HG03097 (cell line): ENCODE measurements around the gene KCNE3.
A peak's percentile ranks its signal among the peaks of the same experiment; 100 is the strongest.

Source experiments
- ATAC-seq: cut with Tn5 transposase; IDR thresholded peaks from one replicate; pipeline ENCODE4 v1.9.1; 2021; ENCODE audit not compliant: unreplicated experiment, low FRiP score

Gene KCNE3, protein sequence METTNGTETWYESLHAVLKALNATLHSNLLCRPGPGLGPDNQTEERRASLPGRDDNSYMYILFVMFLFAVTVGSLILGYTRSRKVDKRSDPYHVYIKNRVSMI

DNA sequence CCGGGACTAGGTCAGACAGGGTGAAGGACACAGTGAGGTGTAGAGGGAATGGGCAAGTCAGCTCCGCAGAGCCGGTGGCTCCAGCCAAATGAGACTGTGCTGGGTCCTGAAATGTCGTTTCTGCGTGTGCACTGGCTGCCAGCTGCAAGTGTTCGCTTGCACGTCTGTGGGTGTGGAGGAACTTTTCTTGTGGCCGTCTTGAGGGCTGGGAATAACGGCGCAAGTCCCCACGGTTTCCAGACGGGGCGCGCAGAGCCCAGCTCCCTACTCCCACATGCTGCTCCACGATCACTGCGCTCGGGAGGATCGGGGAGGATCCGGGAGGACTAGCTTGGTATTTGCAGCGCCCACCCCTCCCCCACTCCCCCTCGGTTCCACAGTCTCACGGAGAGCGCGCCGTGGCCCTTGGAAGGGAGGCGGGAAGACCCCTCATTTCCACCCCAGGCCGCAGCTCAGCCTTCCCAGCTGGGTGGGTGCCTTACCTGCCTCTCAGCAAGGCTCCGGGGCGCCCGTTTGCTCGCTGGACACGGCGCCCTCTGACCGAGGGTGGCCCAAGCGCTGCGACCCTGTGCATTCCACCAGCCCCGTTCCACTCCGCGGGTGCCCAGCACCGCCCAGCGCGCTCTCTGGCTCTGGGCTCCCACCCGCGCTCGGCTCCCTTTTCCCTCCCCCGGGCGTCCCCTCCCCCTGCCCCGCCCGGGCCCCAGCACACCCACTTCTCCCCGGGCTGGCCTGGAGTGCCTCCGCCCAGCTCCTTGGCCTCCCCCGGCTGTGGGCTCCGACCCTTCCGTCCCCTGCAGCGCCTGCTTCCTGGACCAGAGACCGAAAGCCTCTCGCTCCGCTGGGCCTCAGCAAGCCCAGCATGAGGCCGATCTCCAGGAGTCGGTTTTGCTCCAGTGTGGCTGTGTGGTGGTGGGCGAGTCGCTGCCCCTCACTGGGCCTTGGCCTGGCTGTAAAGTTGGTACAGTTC, at the start of gene KCNE3:
TSS of gene KCNE3 (minus strand) at position 634 of the 970 bp plus-strand sequence. CDS start 9,986 bp downstream, outside the sequence.
- ATAC-seq, result no peak

DNA sequence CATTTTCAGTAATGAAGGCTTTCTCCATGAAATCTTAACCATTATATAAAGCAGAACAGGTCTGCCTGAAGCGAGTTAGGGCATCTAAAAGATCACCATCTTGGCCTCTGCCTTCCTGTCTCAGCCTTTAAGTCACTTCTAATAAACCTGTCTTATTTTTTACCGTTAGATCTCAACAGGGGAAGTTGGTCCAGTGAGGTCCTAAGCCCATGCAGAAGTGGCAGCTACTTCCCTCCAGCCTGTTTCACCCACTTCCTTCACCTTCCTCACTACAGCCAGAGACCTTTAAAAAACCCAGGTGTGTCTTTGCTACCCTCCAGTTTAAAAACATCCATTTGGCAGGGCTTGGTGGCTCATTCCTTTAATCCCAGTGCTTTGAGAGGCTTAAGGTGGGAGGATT, 40.2 kb upstream of the KCNE3 start:
- no peak for ATAC-seq

DNA sequence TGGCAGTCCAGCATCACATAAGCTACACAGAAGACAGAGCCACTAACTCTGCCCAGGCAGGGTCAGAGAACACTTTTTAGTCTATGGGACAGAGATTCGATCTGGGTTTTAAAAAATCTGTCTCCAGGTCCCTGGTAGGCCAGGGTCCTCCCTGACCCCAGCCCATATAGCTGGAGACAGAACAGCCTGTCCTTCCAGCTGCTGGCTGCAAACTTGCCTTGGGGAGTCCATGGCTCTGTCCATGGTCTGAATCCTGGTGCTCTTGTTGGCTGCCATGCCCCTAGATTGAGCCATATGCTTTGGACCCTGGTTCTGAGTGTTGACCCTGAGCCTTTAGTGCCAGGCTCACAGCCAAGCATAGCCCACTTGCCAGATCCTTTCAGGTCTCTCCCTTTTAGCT, 39.5 kb upstream of the KCNE3 start:
- no peak for ATAC-seq

DNA sequence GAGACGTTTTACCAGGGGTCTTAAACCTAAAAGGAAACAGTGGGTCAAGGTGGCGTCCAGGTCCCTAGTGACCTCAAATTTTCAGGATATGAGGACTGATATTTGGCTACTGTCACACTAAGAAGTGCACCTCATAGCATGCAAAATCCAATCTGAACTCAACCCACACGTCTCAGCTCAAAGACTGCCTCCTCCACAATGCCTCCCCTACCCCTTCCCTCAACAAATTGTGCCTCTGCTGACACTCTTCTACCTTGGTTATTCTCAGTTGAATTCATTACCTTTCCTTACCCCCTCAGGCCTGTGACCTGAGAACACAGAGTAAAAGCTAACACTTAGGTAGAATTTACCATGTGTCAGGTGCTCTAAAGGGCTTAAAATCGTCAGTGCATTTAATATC, 38.6 kb upstream of the KCNE3 start:
- ATAC-seq, result no peak

DNA sequence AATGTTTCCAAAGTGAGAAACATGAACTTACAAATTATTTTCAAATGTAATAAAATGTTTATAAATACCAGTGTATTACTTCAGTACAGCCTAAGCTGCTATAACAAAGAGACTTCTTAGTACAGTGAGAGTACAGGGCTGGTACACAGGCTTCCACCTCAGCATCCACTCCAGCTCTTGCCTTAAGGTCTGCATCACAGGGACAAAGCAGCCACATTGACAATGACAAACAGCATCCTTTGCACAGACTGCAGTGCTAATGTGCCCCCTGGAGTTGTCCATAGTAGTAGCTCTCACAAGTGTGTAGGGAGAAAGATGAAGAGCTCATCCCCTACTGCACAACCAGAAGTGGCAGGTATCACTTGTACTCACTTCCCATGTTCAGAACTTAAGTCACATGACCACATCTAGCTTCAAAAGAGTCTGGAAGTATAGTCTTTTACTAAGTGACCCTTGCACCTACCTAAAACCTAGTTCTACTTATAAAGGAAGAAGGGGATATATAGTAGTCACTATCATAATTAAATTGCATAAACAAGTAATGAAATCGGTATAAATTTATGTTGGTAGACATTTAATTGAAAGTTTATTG, 36.8 kb upstream of the KCNE3 start:
- no peak for ATAC-seq

DNA sequence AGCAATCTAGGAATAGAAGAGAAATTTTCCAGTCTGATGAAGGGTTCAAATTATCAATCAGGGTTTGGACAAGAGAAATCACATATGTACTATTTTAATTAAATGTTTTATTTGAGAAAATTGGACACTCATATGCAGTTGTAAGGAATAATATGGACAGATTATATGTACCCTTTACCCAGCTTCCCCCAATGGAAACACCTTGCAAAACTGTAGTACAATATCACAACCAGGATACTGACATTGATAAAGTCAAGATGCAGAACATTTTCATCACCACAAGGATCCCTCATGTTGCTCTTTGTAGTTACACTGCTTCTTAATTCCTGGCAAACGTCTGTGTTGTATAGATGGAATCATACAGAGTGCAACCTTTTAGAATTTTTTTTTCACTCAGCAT, 27.6 kb upstream of the KCNE3 start:
- no peak for ATAC-seq

DNA sequence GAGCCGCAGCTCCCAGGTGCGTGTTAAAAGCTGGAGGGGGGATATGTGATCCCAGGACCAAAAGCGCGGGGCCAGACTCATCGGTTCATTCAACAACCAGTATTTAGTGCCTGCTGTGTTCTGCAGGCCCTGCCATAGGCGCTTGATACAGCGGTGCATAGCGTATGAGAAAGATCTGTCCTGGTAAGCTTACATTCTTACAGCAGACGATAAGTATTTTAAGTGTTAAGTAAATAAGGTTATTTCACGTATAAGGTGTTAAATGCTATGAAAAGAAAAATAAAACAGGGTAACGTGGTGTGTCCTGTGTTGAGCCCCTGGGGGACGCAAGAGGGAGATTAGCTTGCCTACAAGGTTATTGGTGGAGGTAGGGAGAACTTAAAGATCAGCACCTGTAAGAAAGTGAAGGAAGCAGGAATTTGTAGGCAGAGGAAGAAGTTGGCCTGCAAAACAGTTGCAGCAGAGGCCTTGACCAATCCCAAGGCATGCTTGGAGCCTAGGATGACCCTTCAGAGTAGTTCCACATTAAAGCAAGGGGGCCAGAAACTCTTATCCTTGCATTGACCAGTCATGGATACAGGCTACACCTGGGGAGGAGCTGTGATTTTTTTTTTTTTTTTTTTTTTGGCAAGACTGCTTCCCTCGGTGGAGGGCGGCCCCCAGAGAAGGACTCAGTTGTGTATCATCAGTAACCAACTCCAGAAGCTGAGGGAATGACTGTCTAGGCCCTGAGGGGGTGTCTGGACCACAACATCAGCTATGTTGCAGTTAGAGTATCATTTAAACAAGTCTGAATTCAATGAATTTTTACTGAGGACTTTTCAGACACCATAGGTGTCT, 26.7 kb upstream of the KCNE3 start:
- ATAC-seq, result no peak

DNA sequence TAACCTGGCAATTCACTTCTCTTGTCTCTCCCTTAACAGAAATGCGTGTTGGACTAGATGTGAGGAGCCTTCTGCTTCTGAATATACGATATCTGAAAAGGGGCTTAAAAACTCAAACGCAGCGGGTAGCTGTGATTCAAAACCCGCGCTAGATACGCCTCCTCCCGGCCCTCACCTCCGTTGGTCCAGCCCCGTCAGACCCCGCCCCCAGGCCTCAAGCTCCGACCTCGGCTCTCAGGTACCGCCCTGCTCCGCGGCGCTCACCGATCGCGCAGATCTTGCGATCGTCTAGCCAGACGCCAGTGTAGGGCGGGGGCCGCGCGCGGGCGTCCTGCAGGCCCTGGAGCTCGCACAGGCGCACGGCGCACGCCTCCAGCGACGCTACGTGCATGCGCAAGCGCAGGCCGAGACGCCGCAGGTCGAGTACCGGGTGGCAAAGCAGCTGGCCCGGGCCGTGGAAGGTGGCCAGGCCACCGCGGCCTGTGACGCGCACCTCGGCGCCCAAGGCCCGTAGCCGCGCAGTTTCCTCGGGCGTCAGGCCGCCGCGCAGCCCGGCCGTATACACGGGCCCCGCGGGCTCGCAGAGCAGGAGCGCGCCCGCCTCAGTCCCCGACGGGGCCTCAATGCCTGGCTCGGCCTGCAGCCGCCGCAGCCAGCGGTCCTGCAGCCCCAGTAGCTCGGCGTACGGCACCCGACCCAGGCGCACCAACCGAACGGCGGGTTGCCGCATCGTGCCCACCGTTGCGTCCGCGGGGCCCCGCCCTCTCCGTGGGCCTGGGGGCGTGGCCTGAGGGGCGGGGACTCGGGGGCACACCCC, 25.8 kb upstream of the KCNE3 start, which contains the start of gene LIPT2:
TSS of gene LIPT2 (minus strand) at position 751 of the 817 bp plus-strand sequence. CDS start at position 730, 21 bp downstream.
- peak; percentile 98 for ATAC-seq

DNA sequence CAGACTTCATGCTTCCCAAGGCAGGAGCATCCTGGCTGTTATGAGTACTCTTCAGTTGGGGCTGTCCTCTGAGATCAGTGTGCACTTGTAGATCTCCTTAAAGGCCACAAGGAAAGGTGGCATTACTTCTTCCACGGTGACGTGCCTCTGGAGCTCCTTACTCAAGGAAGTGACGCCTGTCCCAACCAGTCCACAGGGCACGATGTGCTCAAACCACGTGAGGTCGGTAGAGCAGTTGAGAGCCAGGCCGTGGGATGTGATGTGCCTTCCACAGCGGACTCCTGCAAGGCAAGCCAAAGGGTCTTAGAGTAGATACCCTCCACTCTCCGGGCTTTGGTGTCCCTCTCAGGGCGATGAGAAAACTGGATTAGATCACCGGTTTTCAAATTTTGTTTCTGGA, 24.7 kb upstream of the KCNE3 start:
- ATAC-seq, result no peak

DNA sequence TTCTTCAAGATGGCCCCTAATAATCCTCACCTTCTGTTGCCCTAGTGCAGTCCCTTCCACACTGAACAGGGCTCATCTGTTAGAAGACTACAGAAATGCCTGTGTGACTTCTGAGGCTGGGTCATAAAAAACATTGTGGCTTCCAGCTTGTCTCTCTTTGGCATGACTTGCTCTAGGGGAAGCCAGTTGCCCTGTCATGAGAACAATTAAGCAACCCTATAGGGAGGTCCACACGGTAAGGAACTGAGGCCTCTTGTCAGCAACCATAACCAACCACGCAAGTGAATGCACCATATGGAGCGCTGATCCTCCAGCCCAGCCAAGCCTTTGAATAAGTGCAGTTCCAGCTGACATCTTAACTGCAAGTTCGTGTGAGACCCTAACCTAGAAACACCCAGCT, 23.6 kb upstream of the KCNE3 start:
- no peak for ATAC-seq

DNA sequence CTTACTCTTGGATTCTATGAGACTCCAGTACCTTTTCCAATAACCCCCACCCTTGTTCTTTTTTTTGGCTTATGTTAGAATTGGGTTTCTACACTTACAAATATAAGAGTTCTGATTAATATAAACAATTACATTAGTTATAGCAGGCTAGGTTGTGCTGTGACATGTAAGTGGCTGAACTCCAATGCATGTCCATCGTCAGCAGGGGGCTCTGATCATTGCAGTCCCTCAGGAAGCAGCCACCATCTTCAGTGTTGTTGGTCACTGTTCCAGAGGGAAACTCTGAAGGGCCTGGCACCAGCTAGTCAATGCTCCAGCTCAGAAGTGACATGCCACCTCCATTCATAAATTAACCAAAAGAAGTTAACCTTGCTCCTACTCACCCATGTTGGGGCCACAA, 20.5 kb upstream of the KCNE3 start:
- no peak for ATAC-seq

DNA sequence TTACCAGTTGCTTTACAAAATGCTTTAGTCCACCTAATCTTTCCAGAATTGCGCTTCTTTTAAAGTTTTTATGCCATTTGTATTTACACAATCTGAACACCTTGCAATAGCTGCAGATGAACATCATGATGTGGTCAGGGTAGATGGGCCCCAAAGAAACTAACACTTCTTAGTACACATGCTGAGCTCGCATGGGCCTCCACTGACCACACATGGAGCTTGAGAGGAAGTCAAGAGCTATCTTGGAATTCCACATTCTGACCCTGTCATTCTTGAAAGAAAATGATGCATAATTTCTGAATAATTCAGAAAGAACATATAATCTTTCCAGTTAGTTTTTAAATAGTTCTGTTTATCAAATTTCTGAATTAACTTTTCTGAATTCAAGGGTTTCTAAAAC, 18.5 kb upstream of the KCNE3 start:
- ATAC-seq, result no peak

DNA sequence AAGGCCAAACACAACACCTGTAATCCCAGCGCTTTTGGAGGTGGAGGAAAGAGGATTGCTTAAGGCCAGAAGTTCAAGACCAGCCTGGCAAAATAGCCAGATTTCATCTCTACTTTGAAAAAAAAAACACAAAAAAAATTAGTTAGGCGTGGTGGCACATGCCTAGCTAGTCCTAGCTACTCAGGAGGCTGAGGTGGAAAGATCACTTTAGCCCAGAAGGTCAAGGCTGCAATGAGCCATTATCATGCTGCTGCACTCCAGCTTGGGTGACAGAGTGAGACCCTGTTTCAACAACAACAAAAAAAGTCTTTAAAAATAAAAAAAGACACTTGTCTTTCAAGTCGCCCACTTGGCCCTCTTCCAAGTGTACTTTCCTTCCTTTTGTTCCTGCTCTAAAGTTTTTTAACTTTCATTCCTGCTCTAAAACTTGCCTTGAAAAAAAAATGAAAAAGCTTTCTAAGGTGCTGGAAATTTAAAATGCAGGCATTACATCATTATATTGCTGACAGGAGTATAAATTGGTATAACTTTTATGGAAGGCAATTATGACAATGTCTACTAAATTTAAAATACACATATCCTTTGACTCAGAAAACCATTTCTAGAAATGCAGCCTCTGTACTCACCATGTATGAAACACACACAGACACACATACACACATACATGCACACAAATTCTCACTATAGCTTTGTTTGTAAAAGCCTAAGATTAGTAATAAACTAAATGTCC, 13.5 kb upstream of the KCNE3 start:
- no peak for ATAC-seq

DNA sequence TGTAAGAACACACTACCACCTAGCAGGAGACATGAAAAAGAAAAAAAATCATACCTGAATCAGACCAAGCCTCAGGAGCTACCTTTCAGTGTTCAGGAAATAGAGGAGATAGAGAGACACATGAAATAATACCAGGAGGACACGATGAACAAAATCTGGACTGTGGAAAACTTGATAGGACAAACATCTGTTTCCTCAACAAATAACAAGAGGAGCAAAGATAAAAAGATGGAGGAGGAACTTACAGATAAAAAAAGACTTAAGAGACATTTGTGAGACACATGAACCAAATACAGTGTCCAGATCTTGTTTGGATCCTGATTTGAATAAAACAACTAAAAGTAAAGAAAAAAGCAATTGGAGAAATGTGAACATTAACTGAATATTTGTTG, 12.4 kb upstream of the KCNE3 start:
- no peak for ATAC-seq

DNA sequence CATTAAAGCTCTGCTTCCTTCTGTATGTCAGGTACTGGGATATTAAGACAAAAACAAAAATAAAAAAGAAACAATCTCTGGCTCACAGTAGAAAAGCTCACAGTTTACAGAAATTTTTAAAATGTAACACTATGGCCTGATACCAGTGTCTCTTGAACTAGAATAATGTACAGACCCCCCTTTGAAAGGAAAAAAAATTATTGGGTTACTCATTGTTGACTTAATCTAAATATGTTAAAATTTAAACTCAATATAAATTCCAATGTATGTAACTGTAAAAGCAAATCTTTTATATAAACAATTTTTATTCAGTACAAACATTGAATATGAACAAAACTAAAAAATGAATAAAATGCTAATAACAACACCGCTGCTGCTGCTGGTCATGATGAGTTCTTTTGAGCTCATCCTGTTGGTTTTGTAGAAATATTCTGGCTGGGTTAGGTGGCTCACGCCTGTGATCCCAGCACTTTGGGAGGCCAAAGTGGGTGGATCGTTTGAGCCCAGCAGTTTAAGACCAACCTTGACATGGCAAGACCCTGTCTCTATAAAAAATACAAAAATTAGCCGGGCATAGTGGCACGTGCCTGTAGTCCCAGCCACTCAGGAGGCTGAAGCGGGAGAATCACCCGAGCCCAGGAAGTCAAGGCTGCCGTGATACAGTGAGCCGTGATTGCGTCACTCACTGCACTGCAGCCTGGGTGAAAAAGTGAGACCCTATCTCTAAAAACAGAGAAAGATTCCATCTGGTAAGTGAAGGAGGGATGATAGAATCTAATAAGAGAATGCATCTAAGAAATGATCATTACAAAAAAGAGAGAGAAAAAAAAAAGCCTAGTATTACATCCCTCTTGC, 11.8 kb upstream of the KCNE3 start:
- no peak for ATAC-seq

DNA sequence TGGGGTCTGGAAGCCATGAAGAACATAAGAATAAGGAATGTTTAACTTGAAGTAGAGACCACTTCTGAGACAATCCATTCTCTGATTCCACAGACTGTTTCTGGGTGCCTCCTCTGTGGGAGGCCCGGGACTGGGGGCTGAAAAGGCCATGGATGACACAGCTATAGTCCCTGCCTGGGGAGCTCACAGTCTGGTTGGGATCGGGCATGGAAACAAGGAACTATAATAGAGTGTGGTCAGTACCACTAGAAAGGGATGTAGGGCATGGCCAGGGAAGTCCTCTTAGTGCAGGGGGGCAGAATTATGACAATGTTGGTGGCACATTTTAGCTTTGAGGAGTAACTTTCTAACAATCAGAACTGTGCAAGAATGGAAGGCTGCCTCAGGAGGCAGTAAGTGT, 9.2 kb upstream of the KCNE3 start:
- no peak for ATAC-seq

DNA sequence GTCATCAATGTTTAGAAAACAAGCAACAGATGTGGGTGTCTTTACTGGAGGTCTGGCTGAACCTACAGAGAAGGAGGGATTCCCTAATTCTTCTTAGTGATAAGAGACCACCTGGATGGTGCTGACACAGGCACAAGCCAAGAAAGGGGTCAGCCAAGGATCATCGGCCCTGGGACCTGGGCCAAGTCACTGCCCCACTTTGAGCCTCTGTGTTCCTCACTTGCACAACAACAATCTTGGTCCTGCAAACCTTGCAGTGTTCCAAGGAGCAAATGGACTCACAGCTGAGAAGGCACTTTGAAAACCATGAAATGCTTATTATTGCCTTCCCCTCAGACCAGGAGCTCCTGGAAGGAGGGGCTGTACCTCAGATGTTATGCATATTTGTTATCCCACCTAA, 7.0 kb upstream of the KCNE3 start:
- no peak for ATAC-seq

DNA sequence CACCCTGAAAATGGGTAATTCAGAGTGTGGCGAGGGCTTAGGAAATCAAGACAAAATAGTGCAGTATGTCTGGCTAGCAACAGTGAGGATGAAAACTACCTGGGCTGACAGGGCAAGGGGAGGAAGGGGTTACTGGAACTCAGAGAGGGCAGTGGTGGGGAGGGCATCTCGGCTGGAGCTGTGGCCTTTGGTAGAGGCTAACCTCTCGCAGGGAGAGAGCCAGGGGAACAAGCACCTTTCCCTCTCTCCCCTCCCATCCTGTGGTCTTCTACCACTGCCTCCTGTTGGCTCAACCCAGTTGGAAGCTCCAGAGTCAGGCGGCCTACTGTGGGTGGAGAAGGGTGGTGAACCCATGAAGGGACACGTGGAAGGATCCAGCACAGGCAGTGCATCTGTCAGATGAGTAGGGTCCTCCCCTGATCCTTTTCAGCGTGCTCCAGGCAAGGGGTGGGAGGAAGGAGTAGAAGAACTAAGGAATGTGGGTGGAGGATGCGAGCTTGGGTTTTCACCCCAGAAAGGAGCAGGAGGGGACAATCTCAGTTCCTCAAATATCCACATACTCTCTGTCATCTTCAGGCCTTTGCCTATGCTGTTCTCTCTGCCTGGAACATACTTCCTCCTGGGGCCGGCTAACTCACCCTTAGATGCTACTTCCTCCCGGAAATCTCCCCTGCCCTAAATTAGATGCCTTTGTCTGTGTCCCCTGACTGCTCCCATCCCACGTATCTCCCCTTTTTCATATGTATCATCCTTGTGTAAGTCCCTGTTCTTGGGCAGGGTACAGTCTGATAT, 6.2 kb upstream of the KCNE3 start:
- no peak for ATAC-seq
